GM03348 (cell line): ENCODE measurements around the gene TRAPPC13.

Experiments used
- DNase-seq: peaks from one replicate; pipeline ENCODE4 v3.0.0; 2012; ENCODE audit warnings: low spot score

Gene TRAPPC13

GRCh38 chr5:65682148-65682547 is 57.3 kb downstream of the TRAPPC13 start:
- DNase-seq = no peak

DNA sequence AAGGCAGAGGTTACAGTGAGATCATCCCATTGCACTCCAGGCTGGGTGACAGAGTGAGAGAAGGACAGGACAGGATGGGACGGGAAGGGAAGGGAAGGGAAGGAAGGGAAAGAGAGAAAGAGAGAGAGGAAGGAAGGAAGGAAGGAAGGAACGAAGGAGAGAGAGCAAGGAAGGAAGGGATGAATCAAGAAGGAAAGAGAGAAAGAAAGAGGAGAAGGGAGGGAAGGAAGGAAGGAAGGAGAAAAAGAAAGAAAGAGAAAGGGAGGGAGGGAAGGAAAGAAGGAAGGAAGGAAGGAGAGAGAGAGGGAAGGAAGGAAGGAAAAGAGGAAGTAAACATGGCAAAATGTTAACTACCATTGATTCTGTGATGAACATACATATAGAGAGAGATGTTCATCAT is 68.3 kb downstream of the TRAPPC13 start:
- DNase-seq = no peak

DNA sequence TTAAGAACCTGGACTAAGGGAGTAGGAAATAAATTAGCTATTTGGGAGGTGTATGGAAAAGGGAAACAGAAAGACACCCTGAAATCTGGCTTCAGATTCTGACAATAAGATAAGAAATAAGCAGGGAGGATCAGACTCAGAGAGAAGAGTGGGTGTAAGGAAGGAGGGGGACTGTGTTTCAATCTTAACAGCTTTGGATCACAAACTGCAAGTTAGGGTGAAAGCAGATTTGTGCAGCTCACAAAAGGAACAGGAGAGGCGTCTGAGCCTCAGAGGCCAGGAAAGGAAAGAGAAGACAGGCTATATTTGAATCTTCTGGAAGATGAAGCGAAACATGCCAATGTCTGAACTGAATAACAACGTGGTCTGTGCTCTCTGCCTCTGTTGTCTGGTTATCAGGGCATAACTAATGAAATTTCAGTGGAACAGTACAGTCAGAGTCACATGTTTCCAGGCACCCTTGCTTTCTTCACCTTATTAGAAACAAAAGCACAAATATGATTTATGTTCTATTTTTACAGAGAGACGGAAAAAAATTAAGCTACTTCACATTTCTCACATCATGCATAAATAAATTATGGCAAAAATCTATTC is 70.4 kb downstream of the TRAPPC13 start:
- DNase-seq = no peak

DNA sequence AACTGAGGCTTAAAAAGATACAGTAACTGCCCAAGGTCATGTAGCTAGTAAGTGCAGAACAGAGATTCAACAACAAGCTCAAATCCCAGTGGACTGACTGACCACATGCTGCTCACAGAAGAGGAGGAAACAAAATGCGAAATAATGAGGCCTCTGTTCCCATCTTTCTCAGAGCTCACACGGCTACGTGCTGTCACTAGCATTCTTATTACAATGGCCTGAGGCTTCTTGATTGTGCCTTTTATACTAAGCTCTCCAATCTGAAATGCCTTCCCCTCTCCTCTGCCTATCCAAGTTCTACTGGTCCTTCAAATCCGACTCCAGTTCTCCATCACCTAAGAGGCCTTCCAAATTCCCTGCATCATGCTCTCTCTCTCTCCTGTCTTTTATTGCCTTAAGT is 71.1 kb downstream of the TRAPPC13 start:
- no peak for DNase-seq

DNA sequence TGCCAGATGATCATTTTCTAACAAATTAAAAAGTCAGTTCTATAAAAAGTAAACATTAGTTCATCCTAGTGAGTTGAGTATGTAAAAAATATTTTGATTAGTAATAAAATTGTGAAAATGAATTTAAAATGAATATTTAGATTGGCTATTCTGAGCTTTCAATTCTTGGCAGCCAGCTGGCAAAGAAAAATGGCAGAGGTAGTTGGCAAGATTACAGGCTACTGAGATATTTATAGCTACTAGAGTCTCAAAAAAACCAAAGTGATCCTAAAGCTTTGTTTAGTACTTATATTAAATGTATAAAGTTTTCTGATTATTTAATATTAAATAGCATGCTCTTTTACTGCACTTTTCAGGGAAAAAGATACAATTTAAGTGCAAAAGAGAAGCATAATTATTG is 72.1 kb downstream of the TRAPPC13 start:
- peak; percentile 17 for DNase-seq

- no peak for DNase-seq
Measured at GRCh38 chr5:65699338-65699737, 74.5 kb downstream of the TRAPPC13 start.

- no peak for DNase-seq
Measured at GRCh38 chr5:65702036-65702435, 77.2 kb downstream of the TRAPPC13 start.

DNA sequence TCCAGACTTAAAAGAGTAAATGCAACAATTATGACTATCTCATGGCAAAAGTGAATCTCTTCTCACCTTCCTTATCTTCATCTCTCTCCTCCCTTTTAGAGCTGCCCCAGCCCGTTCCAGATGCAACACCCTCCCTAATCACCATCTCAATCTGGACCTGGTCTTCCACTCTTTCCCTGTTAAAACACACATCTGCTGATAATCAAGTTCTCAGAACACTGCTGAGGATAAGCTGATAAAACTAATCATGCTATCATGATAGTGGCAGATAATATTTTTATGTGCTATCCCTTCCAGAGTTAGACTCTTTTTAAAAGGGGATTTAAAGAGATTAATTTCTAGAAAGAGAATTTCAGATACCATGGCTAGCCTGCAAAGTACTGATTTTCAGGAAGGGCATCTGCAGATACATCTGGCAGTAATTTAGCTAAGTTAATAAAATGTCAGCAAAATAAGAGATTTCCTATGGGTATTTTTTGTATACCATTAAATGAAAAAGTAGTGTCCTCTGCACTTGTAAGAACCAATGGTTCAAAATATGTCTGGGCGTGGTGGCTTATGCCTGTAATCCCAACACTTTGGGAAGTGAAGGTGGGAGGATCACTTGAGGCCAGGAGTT is 79.9 kb downstream of the TRAPPC13 start:
- no peak for DNase-seq

GRCh38 chr5:65707663-65708062 is 82.8 kb downstream of the TRAPPC13 start:
- DNase-seq = no peak

DNA sequence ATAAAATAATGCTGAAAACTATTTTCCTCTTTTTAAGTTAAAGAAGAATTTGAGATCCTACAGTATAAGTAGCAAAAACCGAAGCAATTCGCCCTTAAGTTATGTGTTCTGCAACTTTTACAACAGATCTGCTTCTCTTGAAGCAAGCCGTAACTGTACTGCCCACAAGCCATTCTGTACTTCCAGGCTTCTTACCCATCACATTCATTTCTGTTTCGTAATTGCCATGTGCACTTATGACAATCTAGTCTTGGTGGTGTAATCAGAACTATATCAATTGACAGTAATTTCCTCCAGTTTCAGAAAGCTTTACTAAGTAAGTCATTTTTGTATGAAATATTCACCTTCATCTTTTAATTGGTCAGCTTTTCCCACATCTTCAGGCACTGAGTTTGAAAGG is 83.3 kb downstream of the TRAPPC13 start:
- no peak for DNase-seq
